Gastroesophageal sphincter (tissue), 3 donors: Measurements from ENCODE around the gene ABL2.

Source experiments
- POLR2A ChIP-seq, 2 donors: fragments of 450-650 bp; IDR thresholded peaks; one replicate each; pipeline ENCODE4 v1.6.1; 2017; ENCODE audit warnings: antibody characterized with exemption in 2 of 2, mild to moderate bottlenecking in 2 of 2, moderate library complexity in 1 of 2
- TF ChIP-seq, protein P1 (sequence below), 4 experiments: fragments of 200-600 bp in 2 of 4; fragments of 450-650 bp in 2 of 4; sonication (generic) in 1 of 4; IDR thresholded peaks; one replicate each; pipeline ENCODE4 v1.5.1; 2017 to 2019; ENCODE audit warnings: antibody characterized with exemption in 4 of 4, mild to moderate bottlenecking in 2 of 4, moderate library complexity in 2 of 4

DNA sequence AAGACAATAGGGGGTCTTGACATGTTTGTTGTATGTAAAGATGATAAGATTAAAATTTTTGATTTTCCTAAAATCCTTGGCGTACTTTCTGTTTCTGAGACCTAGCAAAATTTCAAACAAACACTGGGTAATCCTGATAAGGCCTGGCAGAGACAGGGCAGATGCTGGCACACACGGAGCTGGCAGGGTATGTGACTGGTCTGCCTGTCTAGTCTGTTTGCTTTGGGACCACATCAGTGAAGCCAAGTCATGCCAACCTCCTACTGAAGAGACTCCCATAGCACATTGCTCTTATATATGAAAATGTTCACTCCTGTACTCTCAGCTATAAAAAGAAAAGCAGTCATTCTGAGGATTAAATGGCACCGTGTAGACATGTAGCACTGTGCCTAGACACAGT, 133.6 kb downstream of the ABL2 start:
- no peak for TF ChIP-seq POLR2A (IDR thresholded peaks at IDR 0.05)
- TF ChIP-seq, protein P1, sequence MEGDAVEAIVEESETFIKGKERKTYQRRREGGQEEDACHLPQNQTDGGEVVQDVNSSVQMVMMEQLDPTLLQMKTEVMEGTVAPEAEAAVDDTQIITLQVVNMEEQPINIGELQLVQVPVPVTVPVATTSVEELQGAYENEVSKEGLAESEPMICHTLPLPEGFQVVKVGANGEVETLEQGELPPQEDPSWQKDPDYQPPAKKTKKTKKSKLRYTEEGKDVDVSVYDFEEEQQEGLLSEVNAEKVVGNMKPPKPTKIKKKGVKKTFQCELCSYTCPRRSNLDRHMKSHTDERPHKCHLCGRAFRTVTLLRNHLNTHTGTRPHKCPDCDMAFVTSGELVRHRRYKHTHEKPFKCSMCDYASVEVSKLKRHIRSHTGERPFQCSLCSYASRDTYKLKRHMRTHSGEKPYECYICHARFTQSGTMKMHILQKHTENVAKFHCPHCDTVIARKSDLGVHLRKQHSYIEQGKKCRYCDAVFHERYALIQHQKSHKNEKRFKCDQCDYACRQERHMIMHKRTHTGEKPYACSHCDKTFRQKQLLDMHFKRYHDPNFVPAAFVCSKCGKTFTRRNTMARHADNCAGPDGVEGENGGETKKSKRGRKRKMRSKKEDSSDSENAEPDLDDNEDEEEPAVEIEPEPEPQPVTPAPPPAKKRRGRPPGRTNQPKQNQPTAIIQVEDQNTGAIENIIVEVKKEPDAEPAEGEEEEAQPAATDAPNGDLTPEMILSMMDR (IDR thresholded peaks at IDR 0.05), result no peak
